GM21515 (cell line): ENCODE results near the gene MIA2.
A peak's percentile ranks its signal among the peaks of the same experiment; 100 is the strongest.

Source experiments
- ATAC-seq: cut with Tn5 transposase; IDR thresholded peaks from one replicate; pipeline ENCODE4 v1.9.1; 2021; ENCODE audit not compliant: unreplicated experiment

Gene MIA2

GRCh38 chr14:39376667-39377403, 143.1 kb downstream of the MIA2 start:
- no peak for ATAC-seq

DNA sequence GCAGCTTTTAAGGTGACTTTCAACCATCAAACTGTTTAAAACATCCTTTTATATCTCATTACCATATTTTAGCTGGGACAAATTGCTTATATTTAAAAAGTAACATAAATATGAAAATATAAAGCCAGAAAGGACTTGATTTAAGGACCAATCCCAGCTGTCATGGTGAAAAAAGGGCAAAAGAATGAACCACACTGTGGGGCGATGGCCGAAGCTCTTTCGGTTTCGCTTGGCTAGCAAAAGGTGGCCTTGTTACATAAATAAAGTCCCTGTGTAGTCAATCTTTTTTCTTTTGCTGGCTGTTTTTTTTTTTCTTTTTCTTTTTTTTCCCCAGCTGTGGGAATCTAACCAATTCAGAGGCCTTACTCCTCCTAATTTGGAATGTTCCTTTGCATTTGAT, 147.7 kb downstream of the MIA2 start:
- ATAC-seq = no peak

DNA sequence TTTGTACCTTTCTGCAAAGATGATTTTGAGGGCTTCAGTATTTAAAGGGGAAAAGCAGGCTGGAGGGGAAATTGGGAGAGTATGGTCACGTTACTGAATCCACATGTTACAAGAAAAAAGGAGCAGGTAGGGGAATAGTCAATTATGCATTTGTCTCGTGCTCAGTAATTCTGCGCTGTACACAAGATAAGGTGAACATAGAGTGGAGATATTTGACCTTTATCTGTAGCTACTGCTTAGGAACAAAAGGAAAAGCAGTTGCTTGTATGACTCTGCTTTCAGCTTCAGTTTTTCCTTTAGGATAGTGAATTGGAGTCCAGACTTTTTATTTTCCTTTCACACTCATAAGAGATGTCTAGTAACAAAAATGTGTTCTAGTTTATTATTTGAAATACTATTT, 148.7 kb downstream of the MIA2 start:
- ATAC-seq = no peak

DNA sequence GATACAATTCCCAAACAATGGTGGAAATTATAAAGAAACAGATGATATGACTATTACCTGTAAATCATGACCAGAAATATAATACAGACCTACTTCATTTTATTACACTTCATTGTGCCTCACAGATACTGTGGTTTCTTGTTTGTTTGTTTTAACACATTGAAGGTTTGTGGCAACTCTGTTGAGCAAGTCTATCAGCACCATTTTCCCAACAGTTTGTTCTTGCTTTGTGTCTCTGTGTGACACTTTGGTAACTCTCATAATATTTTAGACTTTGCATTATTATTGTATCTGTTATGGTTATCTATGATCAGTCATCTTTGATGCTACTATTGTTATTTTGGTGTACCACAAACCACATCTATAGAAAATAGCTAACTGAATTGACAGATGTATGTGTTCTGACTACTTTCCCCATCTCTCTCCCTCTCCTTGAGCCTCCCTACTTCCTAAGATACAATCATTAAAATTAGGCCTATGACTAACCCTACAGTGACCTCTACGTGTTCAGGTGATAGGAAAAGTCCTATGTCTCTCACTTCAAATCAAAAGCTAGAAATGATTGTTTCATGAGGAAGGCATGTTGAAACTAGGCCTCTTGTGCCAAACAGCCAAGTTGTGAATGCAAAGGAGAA, 149.4 kb downstream of the MIA2 start:
- ATAC-seq = no peak

GRCh38 chr14:39383741-39384140, 150.0 kb downstream of the MIA2 start:
- no peak for ATAC-seq

DNA sequence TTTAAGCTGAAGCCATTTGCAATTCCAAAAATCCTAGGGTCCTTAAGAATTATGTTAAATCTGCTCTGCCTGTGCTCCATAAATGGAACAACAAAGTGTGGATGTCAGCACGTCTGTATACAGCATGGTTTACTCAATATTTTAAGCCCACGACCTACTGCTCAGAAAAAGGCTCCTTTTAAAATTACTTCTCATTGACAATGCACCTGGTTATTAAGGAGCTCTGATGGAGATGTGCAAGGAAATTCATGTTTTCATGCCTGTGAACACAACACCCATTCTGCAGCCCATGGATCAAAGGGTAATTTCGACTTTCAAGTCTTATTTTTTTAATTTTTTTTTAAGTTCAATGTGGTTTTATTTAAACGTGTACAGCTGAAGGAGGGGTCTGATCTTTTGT, 150.5 kb downstream of the MIA2 start:
- ATAC-seq = no peak

- no peak for ATAC-seq
These were observed 159.6 kb downstream of the MIA2 start for GRCh38 chr14:39393289-39393688.

GRCh38 chr14:39395555-39396254, 162.0 kb downstream of the MIA2 start:
- ATAC-seq = no peak

- ATAC-seq = no peak
These were observed 162.7 kb downstream of the MIA2 start for GRCh38 chr14:39396448-39396847.

GRCh38 chr14:39398382-39398781, 164.7 kb downstream of the MIA2 start:
- no peak for ATAC-seq

DNA sequence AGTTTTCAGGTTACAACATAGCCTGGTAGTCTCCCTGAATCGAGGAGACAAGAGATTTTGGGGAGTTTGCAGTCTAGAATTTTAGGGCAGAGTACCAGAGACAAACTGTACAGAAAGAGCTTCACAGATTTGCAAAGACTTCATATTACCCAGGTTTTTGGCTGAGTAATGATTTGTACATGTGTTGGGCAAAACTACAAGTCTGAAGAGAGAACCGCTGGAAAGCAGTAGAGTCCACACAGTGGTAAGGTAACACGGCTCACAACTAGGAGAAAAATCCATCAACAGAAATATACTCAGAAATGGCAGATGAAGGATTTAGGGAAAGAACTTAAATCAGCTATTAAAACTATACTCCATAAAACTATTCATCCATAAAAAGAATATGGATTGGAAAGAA, 172.8 kb downstream of the MIA2 start:
- no peak for ATAC-seq

DNA sequence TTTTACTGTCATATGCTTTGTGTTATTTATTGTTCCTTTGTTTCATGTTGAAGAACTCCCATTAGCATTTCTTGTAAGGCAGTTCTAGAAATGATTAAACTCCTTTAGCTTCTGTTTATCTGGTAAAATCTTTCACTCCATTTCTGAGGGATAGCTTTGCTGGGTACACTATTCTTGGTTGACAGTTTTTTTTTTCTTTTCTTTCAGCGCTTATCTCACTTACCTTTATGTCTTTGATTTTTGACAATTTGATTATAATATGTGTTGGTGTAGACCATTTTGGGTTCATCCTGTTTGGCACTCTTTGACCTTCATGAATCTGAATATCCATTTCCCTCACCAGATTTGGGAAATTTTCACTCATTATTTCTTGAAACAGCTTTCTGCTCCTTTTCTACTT, 182.4 kb downstream of the MIA2 start:
- no peak for ATAC-seq

DNA sequence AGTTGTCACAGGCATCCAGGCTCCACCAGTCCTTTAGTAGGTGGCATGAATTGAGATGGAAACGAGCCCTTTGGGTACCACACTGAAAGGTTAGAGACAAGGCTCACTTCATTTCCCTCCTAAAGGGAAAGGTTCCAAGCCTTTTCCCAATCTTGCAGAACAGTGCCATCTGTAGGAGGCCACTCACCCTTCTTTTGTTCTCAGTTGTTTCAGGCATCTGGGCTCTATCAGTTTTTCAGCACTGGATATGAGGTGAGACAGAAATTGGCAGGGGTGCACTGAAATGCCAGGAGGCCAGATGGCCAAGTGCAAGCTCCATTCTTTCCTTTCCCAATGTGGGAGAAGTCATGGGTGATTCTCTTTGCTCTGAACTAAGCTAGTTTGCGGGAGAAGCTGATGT, 183.3 kb downstream of the MIA2 start:
- ATAC-seq = no peak

DNA sequence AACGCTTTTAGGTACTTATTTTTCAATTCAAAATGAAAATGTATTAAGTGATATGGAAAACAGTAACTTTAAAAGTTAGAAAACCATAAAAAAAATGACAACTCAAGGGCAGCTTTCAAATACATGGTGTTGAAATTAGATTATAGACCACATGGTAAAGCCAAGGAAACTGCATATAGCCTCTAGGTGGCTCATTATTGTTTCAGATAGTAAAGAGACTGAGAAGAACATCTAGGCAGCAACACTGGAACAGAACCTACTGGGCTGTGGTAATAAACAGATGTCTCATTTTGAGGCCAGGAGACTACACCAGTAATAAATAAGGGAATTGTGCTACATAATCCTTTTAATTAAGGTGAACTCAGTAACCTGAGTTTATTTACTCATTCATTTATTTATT, 185.6 kb downstream of the MIA2 start:
- no peak for ATAC-seq

DNA sequence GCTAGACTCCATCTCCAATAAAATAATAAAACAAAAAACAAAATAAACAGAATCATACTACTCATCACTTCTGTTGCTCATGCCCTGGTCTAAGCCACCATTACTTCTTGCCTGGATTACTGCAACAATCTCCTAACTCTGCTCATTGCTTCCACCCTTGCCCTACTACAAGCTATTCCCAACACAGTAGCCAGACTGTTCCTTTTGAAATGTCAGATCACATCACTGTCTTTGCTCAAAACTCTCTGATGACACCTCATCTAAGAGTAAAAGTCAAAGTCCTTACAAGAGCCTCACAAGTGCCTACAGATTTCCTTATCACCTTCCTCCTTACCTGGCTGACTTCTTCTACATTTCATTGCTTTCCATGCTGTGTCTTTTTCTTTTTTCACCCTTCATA, 188.5 kb downstream of the MIA2 start:
- no peak for ATAC-seq

DNA sequence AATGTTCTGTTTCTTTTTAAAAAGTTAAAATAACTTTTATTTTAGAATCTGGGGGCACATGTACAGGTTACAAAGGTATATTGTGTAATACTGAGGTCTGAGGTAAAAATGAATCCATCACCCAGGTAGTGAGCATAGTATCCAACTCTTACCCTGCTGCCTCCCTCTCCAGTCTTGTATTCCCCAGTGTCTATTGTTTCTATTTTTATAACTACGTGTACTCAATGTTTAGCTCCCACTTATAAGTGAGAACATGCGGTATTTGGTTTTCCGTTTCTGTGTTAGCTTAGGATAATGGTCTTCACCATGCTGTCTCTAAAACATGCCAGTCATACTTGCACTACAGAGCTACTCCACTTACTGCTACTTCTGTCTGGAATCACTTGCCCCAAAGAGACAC, 190.1 kb downstream of the MIA2 start:
- no peak for ATAC-seq

DNA sequence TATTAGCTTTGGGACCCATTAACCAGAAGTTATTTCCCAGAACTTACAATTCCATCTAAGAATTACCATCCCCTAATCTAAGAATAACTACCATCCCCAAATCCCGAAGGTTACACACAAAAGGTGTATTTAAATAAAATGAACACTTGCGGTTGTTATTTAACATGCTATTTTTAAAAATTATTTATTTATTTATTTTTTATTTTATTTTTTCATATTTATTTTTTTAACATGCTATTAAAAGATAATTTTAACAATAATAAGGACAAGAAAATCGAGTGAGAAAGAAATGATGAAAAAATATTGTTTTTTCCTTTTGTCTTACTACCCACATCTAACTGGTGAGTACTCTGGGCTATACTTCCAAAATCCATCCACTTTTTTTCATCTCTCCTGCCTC, 192.2 kb downstream of the MIA2 start:
- ATAC-seq = no peak

DNA sequence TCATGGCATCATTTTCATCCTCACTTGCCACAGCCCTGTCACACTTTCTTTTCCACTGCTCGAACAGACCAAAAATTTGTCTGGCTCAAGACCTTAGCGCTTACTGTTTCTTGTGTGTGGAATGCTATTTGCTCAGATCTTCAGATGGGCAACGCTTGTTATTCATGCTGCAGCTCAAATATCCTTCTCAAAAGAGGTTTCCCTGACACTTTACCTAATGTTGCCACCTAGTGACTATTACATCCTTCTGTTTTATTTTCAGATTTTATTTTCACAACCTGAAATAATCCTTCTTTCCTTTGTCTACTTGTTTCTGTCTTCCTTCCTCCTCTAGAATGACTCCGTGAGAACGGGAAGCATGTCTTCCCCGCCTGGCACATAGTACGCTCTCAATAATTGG, 192.9 kb downstream of the MIA2 start:
- ATAC-seq = no peak

DNA sequence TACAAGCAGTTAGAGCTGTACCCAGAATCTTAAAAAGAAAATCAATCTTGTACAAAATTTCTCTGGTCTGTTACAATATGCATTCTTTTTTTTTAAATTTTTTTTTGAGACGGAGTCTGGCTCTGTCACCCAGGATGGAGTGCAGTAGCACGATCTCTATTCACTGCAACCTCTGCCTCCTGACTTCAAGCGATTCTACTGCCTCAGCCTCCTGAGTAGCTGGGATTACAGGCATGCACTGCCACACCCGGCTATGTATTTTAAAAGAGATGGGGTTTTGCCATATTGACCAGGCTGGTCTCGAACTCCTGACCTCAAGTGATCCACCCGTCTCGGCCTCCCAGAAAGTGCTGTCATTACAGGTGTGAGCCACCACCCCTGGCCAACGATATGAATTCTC, 194.4 kb downstream of the MIA2 start:
- ATAC-seq = no peak

GRCh38 chr14:39430762-39431415, 197.2 kb downstream of the MIA2 start:
- ATAC-seq = no peak

DNA sequence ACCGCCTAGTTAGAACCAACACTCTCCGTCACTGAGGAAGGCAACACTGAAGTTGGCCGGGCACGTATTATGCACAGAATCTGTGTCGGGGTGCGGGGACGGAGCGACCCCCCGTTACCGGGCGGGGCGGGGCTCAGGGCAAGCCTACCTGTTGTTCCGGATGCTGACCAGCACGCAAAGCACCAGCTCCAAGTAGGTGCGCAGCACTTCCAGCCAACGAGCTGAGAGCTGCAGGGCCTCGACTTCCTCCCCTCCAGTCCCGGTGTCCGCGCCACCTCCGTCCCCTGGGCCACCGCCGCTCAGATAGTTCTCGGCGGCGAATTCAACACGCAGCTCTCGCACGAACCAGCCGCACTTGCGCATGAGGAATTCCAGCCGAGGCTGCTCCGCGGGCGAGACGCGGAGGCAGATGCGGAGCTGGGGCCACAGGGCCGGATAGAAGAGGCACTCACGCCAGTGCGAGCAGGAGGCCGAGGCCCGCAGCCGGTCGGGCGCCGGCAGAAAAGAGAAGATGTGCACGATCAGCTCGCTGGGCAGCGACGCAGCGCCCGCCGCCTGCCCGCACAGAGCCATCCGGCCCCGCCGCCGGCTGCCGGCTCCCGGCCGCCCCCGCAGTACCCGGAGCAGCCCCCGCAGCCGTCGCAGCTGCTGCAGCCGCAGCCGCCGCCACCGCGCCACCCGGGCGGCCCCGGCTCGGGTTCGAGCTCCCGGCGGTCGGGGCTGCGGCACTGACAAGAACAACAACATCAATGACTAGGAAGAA, 197.9 kb downstream of the MIA2 start:
- ATAC-seq = peak; percentile 25
